Rectal smooth muscle tissue (tissue), 1 donor: ENCODE data around the gene ATP8B4.
A peak's percentile ranks its signal among the peaks of the same experiment; 100 is the strongest.

Experiments
- H3K27ac ChIP-seq: one replicate; pipeline ENCODE4 v1.7.0; 2013; ENCODE audit warnings: low read depth, low read length, inconsistent platforms
- H3K27me3 ChIP-seq: one replicate; pipeline ENCODE4 v1.7.0; 2013; ENCODE audit warnings: low read length; ENCODE audit not compliant: control insufficient read depth, insufficient read depth
- H3K36me3 ChIP-seq: one replicate; pipeline ENCODE4 v1.7.0; 2013; ENCODE audit warnings: low read length; ENCODE audit not compliant: control insufficient read depth, insufficient read depth
- H3K4me1 ChIP-seq: one replicate; pipeline ENCODE4 v1.7.0; 2013; ENCODE audit warnings: low read length; ENCODE audit not compliant: control insufficient read depth, insufficient read depth
- H3K4me3 ChIP-seq: one replicate; pipeline ENCODE4 v1.7.0; 2013; ENCODE audit warnings: low read length
- H3K9ac ChIP-seq: one replicate; pipeline ENCODE4 v1.7.0; 2013; ENCODE audit warnings: low read length

The ATP8B4 gene

GRCh38 chr15:49901996-49902684 is 216.9 kb downstream of the ATP8B4 start:
- Histone ChIP-seq H3K36me3 (no peaks in the 10 kb centered on the region), H3K4me1 (peaks cover 23% of the 10 kb centered on the region), H3K4me3 (peak overlapping the region; percentile 45), H3K27me3 (no peaks in the 10 kb centered on the region), H3K27ac (peak overlapping the region; percentile 75), H3K9ac (no peak overlapping the region)

DNA sequence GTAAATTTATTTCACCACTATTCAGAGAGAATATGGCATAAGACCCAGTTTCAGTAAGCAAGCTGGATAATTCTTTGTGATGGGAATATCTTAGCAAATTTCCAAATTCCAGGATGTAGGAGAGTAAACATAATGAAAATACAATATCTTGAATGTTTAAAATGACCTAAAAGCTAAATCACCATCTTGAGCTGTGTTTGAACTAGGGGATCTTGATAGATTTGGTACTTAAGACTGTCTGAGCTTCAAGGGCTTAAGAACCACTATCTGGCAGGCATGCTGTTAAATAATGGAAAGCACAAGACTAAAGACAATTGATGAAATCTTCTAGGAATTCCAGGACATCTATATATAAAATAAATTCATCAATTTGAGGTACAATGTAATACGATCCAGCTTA is 217.7 kb downstream of the ATP8B4 start:
- H3K4me1 ChIP-seq: peaks cover 20% of the 10 kb centered on the region
- no peak overlapping the region for H3K4me3 ChIP-seq
- H3K27me3 ChIP-seq: no peaks in the 10 kb centered on the region
- no peaks in the 10 kb centered on the region for H3K36me3 ChIP-seq
- H3K9ac ChIP-seq: no peak overlapping the region
- H3K27ac ChIP-seq: peak overlapping the region; percentile 16

GRCh38 chr15:49900903-49901235 is 218.2 kb downstream of the ATP8B4 start:
- H3K9ac ChIP-seq: no peak overlapping the region
- peaks cover 22% of the 10 kb centered on the region for H3K4me1 ChIP-seq
- H3K4me3 ChIP-seq: no peak overlapping the region
- no peaks in the 10 kb centered on the region for H3K36me3 ChIP-seq
- no peaks in the 10 kb centered on the region for H3K27me3 ChIP-seq
- H3K27ac ChIP-seq: peak overlapping the region; percentile 16

DNA sequence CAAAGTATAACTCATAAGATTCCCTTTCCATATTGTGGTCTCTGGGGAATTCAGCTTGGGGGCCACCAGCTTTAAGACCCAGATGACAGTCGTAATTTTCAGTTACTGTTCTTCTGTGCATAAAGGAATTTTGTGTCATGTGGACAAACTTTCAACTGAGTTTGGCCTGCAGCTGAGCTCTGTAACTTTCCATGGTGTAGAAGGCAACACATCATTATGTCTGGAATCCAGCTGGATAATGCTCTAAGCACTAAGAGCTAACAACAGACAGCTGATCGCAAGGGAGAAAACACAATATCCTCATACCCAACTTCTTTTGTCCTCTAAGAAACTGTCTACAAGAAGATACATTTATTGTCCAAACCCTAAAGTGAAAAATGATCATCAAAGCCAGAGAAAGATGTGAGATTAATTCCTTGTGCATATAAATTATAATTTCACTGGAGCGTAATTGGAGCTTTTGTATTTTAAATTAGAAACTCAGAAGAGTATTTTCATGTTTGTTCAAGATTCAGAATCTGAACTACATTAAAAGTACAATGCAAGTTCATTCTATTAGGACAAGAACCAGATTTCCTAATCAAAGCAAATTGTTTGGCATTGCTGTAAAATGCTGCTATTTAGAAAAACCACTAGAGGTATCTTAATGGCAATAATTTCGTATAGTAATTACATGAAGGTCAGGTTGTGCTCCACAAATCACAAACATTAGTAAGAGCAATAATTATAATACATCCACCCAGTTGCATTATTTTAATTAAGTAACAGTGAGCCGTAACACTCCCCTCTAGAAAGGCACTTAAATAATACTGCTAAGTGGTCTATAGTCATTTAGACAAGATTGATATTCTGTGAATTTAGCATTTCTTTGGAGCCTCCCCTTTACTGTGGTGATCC is 218.8 kb downstream of the ATP8B4 start:
- H3K4me1 ChIP-seq: peaks cover 25% of the 10 kb centered on the region
- peak overlapping the region; percentile 56 for H3K27ac ChIP-seq
- H3K4me3 ChIP-seq: no peak overlapping the region
- no peaks in the 10 kb centered on the region for H3K27me3 ChIP-seq
- H3K9ac ChIP-seq: no peak overlapping the region
- no peaks in the 10 kb centered on the region for H3K36me3 ChIP-seq

GRCh38 chr15:49898575-49899283 is 220.3 kb downstream of the ATP8B4 start:
- Histone ChIP-seq H3K4me1 (peaks cover 28% of the 10 kb centered on the region), H3K27me3 (no peaks in the 10 kb centered on the region), H3K36me3 (no peaks in the 10 kb centered on the region), H3K4me3 (no peak overlapping the region), H3K27ac (no peak overlapping the region), H3K9ac (no peak overlapping the region)

- peaks cover 25% of the 10 kb centered on the region for H3K4me1 ChIP-seq
- H3K36me3 ChIP-seq: no peaks in the 10 kb centered on the region
- no peak overlapping the region for H3K27ac ChIP-seq
- no peaks in the 10 kb centered on the region for H3K27me3 ChIP-seq
- H3K9ac ChIP-seq: no peak overlapping the region
- H3K4me3 ChIP-seq: no peak overlapping the region
Observed at GRCh38 chr15:49898097-49898496, 220.9 kb downstream of the ATP8B4 start.

DNA sequence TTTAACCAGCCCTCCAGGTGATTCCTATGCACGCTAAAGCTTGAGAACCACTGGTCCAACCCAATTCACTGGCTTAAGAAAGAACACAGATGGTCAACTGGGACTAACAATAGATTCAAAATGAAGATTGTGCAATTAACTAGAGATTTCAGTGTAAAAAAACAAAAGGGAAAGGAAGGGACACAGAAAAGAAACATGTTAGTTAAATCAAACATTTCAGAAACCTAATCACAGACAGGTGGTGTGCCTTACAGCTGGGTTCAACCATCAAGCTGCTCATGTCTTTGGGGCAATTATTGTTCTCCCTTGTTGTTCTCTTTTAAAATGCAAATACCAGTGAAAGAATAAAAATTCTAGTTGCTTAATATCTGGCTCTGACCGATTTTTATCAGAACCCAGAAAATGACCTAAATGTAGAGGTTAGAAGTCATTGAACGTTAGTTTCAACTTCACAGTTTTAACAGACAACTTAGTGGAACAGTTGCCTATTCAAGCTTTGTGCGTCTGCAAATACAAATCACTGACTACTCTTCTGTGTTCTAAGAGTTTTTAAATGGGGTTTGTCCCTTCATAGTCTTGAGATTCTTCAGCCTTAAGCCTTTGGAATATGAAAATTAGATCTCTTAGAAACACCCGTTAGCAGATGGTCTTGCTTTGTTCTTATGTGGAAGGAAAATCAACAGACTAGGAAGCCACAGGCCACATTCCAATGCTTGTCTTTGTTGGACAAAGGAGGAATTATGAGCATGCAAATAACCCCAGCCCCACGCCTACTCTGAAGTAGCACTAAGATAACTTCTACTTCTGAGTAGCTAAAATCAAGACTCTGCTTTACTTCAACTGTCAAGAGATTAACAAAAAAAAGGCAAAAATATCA is 223.4 kb downstream of the ATP8B4 start:
- Histone ChIP-seq H3K27me3 (no peaks in the 10 kb centered on the region), H3K9ac (no peak overlapping the region), H3K27ac (peak overlapping the region; percentile 22), H3K4me1 (peaks cover 18% of the 10 kb centered on the region), H3K4me3 (no peak overlapping the region), H3K36me3 (no peaks in the 10 kb centered on the region)

DNA sequence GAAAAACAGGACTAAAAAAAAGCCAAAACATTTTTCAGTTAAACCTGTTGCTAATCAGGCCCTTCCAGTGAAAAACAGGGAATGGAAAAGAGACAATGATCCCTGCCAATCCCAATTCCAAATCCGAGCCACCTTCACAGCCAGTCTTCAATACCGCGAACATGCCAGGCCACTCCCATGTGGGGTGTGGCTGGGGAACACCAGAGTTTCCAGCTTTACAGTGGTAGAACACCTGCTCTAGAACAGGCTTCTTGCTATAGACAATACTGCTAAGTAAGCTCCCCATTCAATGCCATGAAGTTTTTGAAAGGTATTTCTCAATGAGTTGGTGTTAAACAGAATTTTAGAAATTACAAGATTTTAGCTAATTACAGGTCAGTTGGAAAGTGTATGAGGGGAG is 228.3 kb downstream of the ATP8B4 start:
- Histone ChIP-seq H3K9ac (no peak overlapping the region), H3K4me3 (no peak overlapping the region), H3K27ac (no peak overlapping the region), H3K27me3 (no peaks in the 10 kb centered on the region), H3K36me3 (peaks cover 2% of the 10 kb centered on the region), H3K4me1 (peaks cover 5% of the 10 kb centered on the region)

GRCh38 chr15:49889536-49889935 is 229.5 kb downstream of the ATP8B4 start:
- no peaks in the 10 kb centered on the region for H3K27me3 ChIP-seq
- H3K9ac ChIP-seq: no peak overlapping the region
- H3K4me1 ChIP-seq: no peaks in the 10 kb centered on the region
- no peak overlapping the region for H3K4me3 ChIP-seq
- H3K27ac ChIP-seq: no peak overlapping the region
- peaks cover 2% of the 10 kb centered on the region for H3K36me3 ChIP-seq

GRCh38 chr15:49888734-49889133 is 230.3 kb downstream of the ATP8B4 start:
- no peak overlapping the region for H3K4me3 ChIP-seq
- H3K4me1 ChIP-seq: no peaks in the 10 kb centered on the region
- H3K36me3 ChIP-seq: peaks cover 2% of the 10 kb centered on the region
- H3K27me3 ChIP-seq: no peaks in the 10 kb centered on the region
- H3K9ac ChIP-seq: no peak overlapping the region
- peak overlapping the region; percentile 43 for H3K27ac ChIP-seq

DNA sequence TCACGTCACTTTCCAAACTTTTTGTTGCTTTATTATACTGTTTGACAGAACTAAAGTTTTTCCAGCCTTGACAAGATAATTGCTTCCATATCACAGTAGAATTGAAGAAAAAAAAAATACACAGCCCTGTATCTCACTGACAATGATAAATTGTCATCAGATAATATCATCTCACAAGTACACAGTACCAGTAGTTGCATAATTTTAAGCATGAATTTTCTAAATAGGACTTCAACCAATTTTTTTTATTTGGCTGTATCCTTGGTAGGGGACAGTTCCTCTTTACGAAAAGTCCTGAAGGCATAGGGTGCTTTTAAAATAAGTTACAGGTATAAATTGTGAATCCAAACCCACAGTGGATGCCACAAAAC is 230.7 kb downstream of the ATP8B4 start:
- peak overlapping the region; percentile 56 for H3K27ac ChIP-seq
- H3K4me3 ChIP-seq: no peak overlapping the region
- H3K27me3 ChIP-seq: no peaks in the 10 kb centered on the region
- peaks cover 2% of the 10 kb centered on the region for H3K36me3 ChIP-seq
- no peaks in the 10 kb centered on the region for H3K4me1 ChIP-seq
- no peak overlapping the region for H3K9ac ChIP-seq
